Astrocyte (in vitro differentiated cells and primary cell): ENCODE results near the gene LTBP2.

Experiments
- EZH2 ChIP-seq: IDR thresholded peaks from 2 replicates; pipeline ENCODE4 v1.6.1; 2012; ENCODE audit warnings: mild to moderate bottlenecking, low read length, inconsistent platforms; ENCODE audit not compliant: insufficient read depth
- TF ChIP-seq, protein P1 (sequence below): IDR thresholded peaks from 2 replicates; pipeline ENCODE4 v1.5.1; 2011; ENCODE audit warnings: low read depth, mild to moderate bottlenecking, inconsistent platforms, low read length, moderate library complexity; ENCODE audit not compliant: insufficient read depth

GRCh38 chr14:74482571-74482970 is 129.5 kb downstream of the LTBP2 start:
- TF ChIP-seq, protein P1, sequence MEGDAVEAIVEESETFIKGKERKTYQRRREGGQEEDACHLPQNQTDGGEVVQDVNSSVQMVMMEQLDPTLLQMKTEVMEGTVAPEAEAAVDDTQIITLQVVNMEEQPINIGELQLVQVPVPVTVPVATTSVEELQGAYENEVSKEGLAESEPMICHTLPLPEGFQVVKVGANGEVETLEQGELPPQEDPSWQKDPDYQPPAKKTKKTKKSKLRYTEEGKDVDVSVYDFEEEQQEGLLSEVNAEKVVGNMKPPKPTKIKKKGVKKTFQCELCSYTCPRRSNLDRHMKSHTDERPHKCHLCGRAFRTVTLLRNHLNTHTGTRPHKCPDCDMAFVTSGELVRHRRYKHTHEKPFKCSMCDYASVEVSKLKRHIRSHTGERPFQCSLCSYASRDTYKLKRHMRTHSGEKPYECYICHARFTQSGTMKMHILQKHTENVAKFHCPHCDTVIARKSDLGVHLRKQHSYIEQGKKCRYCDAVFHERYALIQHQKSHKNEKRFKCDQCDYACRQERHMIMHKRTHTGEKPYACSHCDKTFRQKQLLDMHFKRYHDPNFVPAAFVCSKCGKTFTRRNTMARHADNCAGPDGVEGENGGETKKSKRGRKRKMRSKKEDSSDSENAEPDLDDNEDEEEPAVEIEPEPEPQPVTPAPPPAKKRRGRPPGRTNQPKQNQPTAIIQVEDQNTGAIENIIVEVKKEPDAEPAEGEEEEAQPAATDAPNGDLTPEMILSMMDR, result no peak
- no peak for TF ChIP-seq EZH2
